Bronchial epithelial cell (primary cell): ENCODE data around the gene ACER1. TPM values are rescaled to one million over a fixed set of nuclear protein-coding genes. Genes with fewer than 3 reads are reported as not detected.
"Not testable (repeated sequence)": the region's sequence is repeated elsewhere in the genome, so short reads cannot be mapped to it uniquely, and the experiment has no call there.

Experiments used
- DNase-seq: peaks from one replicate; pipeline ENCODE4 v3.0.0-alpha.2; 2010; ENCODE audit warnings: low read depth
- FAIRE-seq: peaks from 2 replicates; lab custom pipeline; 2011; peaks lifted over from hg19 to GRCh38; lab: Jason Lieb, UNC
- H3K27me3 ChIP-seq: 2 replicates; pipeline ENCODE4 v1.5.1; 2011; ENCODE audit warnings: low read length; ENCODE audit not compliant: control insufficient read depth, insufficient read depth
- H3K36me3 ChIP-seq: 2 replicates; pipeline ENCODE4 v1.5.1; 2011; ENCODE audit warnings: low read length; ENCODE audit not compliant: control insufficient read depth, insufficient read depth
- H3K4me3 ChIP-seq: 2 replicates; pipeline ENCODE4 v1.5.1; 2011; ENCODE audit warnings: mild to moderate bottlenecking, low read depth, low read length, control low read depth
- CTCF ChIP-seq: IDR thresholded peaks from 2 replicates; pipeline ENCODE4 v1.5.1; 2011; ENCODE audit warnings: mild to moderate bottlenecking, moderate library complexity, low read length, control low read depth, inconsistent platforms; ENCODE audit not compliant: insufficient read depth, severe bottlenecking
- total RNA-seq: library from RNA; depleted of rRNA; stranded (reverse); fragments of >200 nt; gene quantifications from 2 replicates; pipeline ENCODE4 v1.2.1, GENCODE V29; 2014

Gene ACER1
- total RNA-seq, 1 donor from 2014 or later = not detected

GRCh38 chr19:6359568-6360341 is 26.3 kb upstream of the ACER1 start:
- H3K4me3 ChIP-seq = no peak overlapping the region
- H3K36me3 ChIP-seq = no peaks in the 10 kb centered on the region
- no peak for FAIRE-seq
- DNase-seq = no peak
- no peaks in the 10 kb centered on the region for H3K27me3 ChIP-seq
- TF ChIP-seq CTCF = no peak

GRCh38 chr19:6358003-6358402 is 24.6 kb upstream of the ACER1 start:
- no peak for FAIRE-seq
- H3K4me3 ChIP-seq = no peak overlapping the region
- no peaks in the 10 kb centered on the region for H3K27me3 ChIP-seq
- H3K36me3 ChIP-seq = no peaks in the 10 kb centered on the region
- DNase-seq = no peak
- no peak for TF ChIP-seq CTCF

- no peaks in the 10 kb centered on the region for H3K36me3 ChIP-seq
- no peak for DNase-seq
- no peak overlapping the region for H3K4me3 ChIP-seq
- no peak for TF ChIP-seq CTCF
- H3K27me3 ChIP-seq = no peaks in the 10 kb centered on the region
- FAIRE-seq = no peak
Observed at GRCh38 chr19:6357174-6357573, 23.8 kb upstream of the ACER1 start.

GRCh38 chr19:6355321-6356040 is 22.1 kb upstream of the ACER1 start:
- not testable (repeated sequence) for H3K4me3 ChIP-seq, FAIRE-seq, H3K36me3 ChIP-seq, H3K27me3 ChIP-seq, DNase-seq

- H3K27me3 ChIP-seq = no peaks in the 10 kb centered on the region
- H3K36me3 ChIP-seq = no peaks in the 10 kb centered on the region
- TF ChIP-seq CTCF = peak; percentile 30
- H3K4me3 ChIP-seq = no peak overlapping the region
- FAIRE-seq (no peak), DNase-seq (no peak)
Observed at GRCh38 chr19:6354098-6354674, 20.8 kb upstream of the ACER1 start.
